ENCODE measurements around the gene TDO2. TPM values are rescaled to one million over a fixed set of nuclear protein-coding genes. Genes with fewer than 3 reads are reported as not detected.

TDO2 gene
- polyA plus RNA-seq, 3 donors, result not detected

- Mint-ChIP-seq H3K9me3 (peaks cover 0 to 5% (median 0%) of the 10 kb centered on the region in 7 donors), H3K4me3 (no peak overlapping the region), H3K27ac (peak overlapping the region in 1 of 7 donors; percentile 33), H3K27me3 (ENCODE audit: low read depth in 3 of 3) (no peaks in the 10 kb centered on the region), H3K36me3 (no peaks in the 10 kb centered on the region), H3K4me1 (peaks cover 11% of the 10 kb centered on the region)
- Histone ChIP-seq H3K9ac (ENCODE audit: insufficient read depth, low read length, poor library complexity, severe bottlenecking) (no peak overlapping the region), H3K4me3 (replicated peaks in 1 of 3; ENCODE audit: low read depth in 2 of 3, low read length in 3 of 3) (no peak overlapping the region), H4K20me1 (ENCODE audit: insufficient read depth, low read length) (no peaks in the 10 kb centered on the region), H2AFZ (ENCODE audit: insufficient read depth, low read depth, low read length, poor library complexity, severe bottlenecking) (no peak overlapping the region), H3K4me1 (ENCODE audit: control insufficient read depth in 1 of 2, insufficient read depth in 2 of 2, low read length in 2 of 2) (peaks cover 4 to 6% of the 10 kb centered on the region in 2 donors), H3K9me3 (replicated peaks in 1 of 2; ENCODE audit: control insufficient read depth in 1 of 2, insufficient read depth in 1 of 2, low read length in 2 of 2) (no peaks in the 10 kb centered on the region), H3K36me3 (replicated peaks in 1 of 2; ENCODE audit: control insufficient read depth in 1 of 2, insufficient read depth in 2 of 2, low read length in 2 of 2) (no peaks in the 10 kb centered on the region), H3K4me2 (replicated peaks; ENCODE audit: extremely low read depth, low read length, poor library complexity, severe bottlenecking) (no peak overlapping the region), H3K27ac (ENCODE audit: low read depth in 1 of 2, low read length in 2 of 2) (no peak overlapping the region), H3K79me2 (ENCODE audit: insufficient read depth, low read length) (no peaks in the 10 kb centered on the region), H3K27me3 (ENCODE audit: control insufficient read depth in 2 of 2, insufficient read depth in 2 of 2, low read length in 2 of 2) (no peaks in the 10 kb centered on the region)
- intact Hi-C loops (cut with micrococcal nuclease), result no loop called here
- no CpG with 5 or more reads among the region's 6 CpGs for WGBS (ENCODE audit: insufficient coverage)
- DNase-seq, result no peak
- TF ChIP-seq CTCF (IDR thresholded peaks at IDR 0.05), result no peak
Observed at GRCh38 chr4:155952501-155952901, 49.0 kb downstream of the TDO2 start.

GRCh38 chr4:155953151-155954117, 49.9 kb downstream of the TDO2 start, which contains the start of gene CTSO:
Gene CTSO, minus strand, starts transcription at chr4:155953866. Its CDS starts 19 bp downstream, at chr4:155953847.
- Mint-ChIP-seq H3K36me3 (no peaks in the 10 kb centered on the region), H3K27ac (peak within 1 kb of the TSS; percentile 99 to 100 (median 99)), H3K4me3 (peak within 1 kb of the TSS; percentile 97 to 99), H3K9me3 (peaks cover 0 to 6% (median 0%) of the 10 kb centered on the region in 7 donors), H3K27me3 (ENCODE audit: low read depth in 3 of 3) (peaks cover 0 to 2% (median under 1%) of the 10 kb centered on the region in 3 donors), H3K4me1 (peaks cover 11% of the 10 kb centered on the region)
- peak; percentile 82 for TF ChIP-seq CTCF (IDR thresholded peaks at IDR 0.05)
- Histone ChIP-seq H3K9me3 (replicated peaks in 1 of 2; ENCODE audit: control insufficient read depth in 1 of 2, insufficient read depth in 1 of 2, low read length in 2 of 2) (no peaks in the 10 kb centered on the region), H3K4me3 (replicated peaks in 1 of 3; ENCODE audit: low read depth in 2 of 3, low read length in 3 of 3) (peak within 1 kb of the TSS; percentile 86 to 94 (median 88)), H3K9ac (ENCODE audit: insufficient read depth, low read length, poor library complexity, severe bottlenecking) (peak within 1 kb of the TSS; percentile 99), H3K4me1 (ENCODE audit: control insufficient read depth in 1 of 2, insufficient read depth in 2 of 2, low read length in 2 of 2) (peaks cover 4 to 6% of the 10 kb centered on the region in 2 donors), H2AFZ (ENCODE audit: insufficient read depth, low read depth, low read length, poor library complexity, severe bottlenecking) (peak within 1 kb of the TSS; percentile 99), H4K20me1 (ENCODE audit: insufficient read depth, low read length) (no peaks in the 10 kb centered on the region), H3K27ac (ENCODE audit: low read depth in 1 of 2, low read length in 2 of 2) (peak within 1 kb of the TSS; percentile 96 to 98), H3K4me2 (replicated peaks; ENCODE audit: extremely low read depth, low read length, poor library complexity, severe bottlenecking) (peak within 1 kb of the TSS; percentile 78), H3K27me3 (ENCODE audit: control insufficient read depth in 2 of 2, insufficient read depth in 2 of 2, low read length in 2 of 2) (no peaks in the 10 kb centered on the region), H3K79me2 (ENCODE audit: insufficient read depth, low read length) (no peaks in the 10 kb centered on the region), H3K36me3 (replicated peaks in 1 of 2; ENCODE audit: control insufficient read depth in 1 of 2, insufficient read depth in 2 of 2, low read length in 2 of 2) (no peaks in the 10 kb centered on the region)
- WGBS (ENCODE audit: insufficient coverage), result under 1% methylated on average over 51 of the region's 58 CpGs
- peak; percentile 64 to 71 (median 68) for DNase-seq
- intact Hi-C loops (cut with micrococcal nuclease), result no loop called here

Data from CD14-positive monocyte (primary cell).